Peyer's patch (tissue), 4 donors: ENCODE results near the gene CAST.

ENCODE experiments used
- POLR2A ChIP-seq, 2 donors: fragments of 450-650 bp; IDR thresholded peaks; one replicate each; pipeline ENCODE4 v1.5.1; 2017; ENCODE audit warnings: antibody characterized with exemption in 2 of 2, mild to moderate bottlenecking in 2 of 2, moderate library complexity in 2 of 2
- TF ChIP-seq, protein P1 (sequence below), 6 experiments: fragments of 450-650 bp in 4 of 6; fragments of 200-600 bp in 2 of 6; sonication (generic) in 1 of 6; IDR thresholded peaks; one replicate each; pipeline ENCODE4 v1.5.1; 2017 to 2019; ENCODE audit warnings: antibody characterized with exemption in 6 of 6, mild to moderate bottlenecking in 3 of 6, moderate library complexity in 1 of 6

DNA sequence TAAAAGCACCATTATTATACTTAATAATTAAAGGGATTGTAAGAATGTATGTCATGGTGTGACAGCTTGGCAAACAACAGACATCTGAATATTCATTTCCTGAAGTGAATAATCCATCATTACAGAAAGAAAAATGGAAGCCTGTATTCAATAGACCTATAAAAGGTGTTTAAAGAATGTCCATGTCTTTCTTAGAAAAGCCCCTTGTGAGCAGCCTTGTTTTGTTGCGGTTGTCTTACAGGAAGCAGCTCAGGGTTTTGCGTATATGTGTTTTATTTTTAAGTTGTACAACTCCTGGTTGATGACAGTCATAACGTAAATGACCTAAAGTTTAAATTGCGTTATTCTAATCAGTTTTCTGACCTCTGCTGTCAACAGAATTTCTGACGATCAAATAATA, 53.8 kb downstream of the CAST start:
- TF ChIP-seq, protein P1, sequence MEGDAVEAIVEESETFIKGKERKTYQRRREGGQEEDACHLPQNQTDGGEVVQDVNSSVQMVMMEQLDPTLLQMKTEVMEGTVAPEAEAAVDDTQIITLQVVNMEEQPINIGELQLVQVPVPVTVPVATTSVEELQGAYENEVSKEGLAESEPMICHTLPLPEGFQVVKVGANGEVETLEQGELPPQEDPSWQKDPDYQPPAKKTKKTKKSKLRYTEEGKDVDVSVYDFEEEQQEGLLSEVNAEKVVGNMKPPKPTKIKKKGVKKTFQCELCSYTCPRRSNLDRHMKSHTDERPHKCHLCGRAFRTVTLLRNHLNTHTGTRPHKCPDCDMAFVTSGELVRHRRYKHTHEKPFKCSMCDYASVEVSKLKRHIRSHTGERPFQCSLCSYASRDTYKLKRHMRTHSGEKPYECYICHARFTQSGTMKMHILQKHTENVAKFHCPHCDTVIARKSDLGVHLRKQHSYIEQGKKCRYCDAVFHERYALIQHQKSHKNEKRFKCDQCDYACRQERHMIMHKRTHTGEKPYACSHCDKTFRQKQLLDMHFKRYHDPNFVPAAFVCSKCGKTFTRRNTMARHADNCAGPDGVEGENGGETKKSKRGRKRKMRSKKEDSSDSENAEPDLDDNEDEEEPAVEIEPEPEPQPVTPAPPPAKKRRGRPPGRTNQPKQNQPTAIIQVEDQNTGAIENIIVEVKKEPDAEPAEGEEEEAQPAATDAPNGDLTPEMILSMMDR (IDR thresholded peaks at IDR 0.05) = no peak
- TF ChIP-seq POLR2A (IDR thresholded peaks at IDR 0.05) = no peak
